GM21576 (cell line): ENCODE measurements around the gene SMC1A.

Source experiments
- ATAC-seq: cut with Tn5 transposase; IDR thresholded peaks from one replicate; pipeline ENCODE4 v1.9.1; 2021; ENCODE audit warnings: mild to moderate bottlenecking, moderate library complexity; ENCODE audit not compliant: unreplicated experiment

SMC1A gene

DNA sequence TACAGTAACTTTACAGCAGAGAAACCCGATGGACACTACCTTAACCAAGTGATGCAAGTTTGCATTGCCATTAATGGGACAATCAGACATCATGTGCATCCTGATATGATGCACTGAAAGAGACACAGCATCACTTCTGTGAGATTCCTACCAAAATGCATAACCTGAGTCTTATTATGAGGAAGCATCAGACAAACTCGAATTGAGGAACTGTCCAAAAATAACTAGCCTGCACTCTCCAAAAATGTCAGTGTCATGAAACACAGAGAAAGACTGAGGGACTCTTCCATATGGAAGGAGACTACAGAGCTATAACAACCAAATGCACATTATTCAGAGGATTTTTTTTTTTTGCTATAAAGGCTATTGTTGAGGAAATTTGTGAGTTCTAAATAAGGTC is 74.5 kb downstream of the SMC1A start:
- no peak for ATAC-seq

- no peak for ATAC-seq
Measured at GRCh38 chrX:53340852-53341645, 81.4 kb downstream of the SMC1A start.

DNA sequence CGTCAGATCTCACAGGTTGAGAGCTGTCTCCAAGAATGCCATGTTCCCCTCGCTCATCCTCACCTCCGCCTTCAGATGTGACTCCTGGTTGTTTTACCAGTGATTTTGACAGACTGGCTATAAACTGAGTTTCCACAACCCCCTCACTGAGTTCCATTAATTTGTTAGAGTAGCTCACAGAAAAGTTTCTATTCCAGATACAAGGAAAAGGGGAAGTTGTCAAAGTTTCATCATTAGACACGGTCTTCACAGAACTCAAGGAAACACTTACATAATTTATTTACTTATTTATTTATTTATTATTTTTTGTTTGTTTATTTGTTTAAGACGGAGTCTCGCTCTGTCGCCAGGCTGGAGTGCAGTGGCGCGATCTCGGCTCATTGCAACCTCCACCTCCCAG is 85.4 kb downstream of the SMC1A start:
- ATAC-seq, result no peak

DNA sequence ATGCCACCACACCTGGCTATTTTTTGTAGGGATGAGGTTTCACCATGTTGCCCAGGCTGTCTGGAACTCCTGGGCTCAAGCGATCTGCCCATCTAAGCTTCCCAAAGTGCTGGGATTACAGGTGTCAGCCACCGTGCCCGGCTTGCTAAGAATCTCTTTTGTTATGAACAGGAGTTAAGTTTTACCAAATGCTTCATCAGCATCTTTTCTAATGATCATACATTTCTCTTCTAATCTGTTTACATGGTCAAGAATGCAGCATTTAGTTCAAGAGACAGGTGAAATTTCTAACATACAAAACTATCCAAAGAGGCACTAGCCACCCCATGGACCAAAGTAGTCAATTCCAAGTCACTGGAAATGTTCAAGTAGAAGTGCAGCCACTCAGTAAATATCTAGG is 88.6 kb downstream of the SMC1A start:
- no peak for ATAC-seq

GRCh38 chrX:53332204-53332603 is 90.2 kb downstream of the SMC1A start:
- ATAC-seq, result no peak

DNA sequence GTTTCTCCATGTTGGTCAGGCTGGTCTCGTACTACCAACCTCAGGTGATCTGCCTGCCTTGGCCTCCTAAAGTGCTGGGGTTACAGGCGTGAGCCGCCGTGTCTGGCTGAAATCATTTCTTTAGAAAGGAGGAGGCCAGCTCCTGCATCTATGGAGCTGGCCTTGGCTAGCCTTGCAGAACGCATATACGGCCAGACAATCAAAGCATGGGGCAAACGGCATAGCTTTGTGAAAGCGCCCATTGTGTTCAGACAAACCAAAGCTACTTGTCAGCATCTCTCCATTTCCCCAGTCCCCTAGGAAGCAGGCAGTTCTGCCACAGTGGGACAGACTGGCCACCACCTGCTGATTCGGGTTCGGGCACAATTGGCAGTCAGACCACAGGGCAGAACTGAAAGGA is 92.1 kb downstream of the SMC1A start:
- no peak for ATAC-seq

GRCh38 chrX:53324803-53325202 is 97.7 kb downstream of the SMC1A start:
- no peak for ATAC-seq
